DND-41 (cell line): ENCODE results near the gene NFIA.

Experiments
- ATAC-seq: fragments of 200-7000 bp; cut with Tn5 transposase; 3 replicates; pipeline ENCODE4 v1.9.1; 2021; ENCODE audit warnings: low read depth; ENCODE audit not compliant: insufficient read depth
- DNase-seq: peaks from one replicate; pipeline ENCODE4 v3.0.0-alpha.2; 2020
- H2AFZ ChIP-seq: 2 replicates; pipeline ENCODE4 v1.6.0; 2012; ENCODE audit warnings: low read depth, low read length
- H3K27ac ChIP-seq: 2 replicates; pipeline ENCODE4 v1.5.1; 2012; ENCODE audit warnings: low read length, inconsistent platforms
- H3K27me3 ChIP-seq: fragments of 200-600 bp; sonication (generic); 2 replicates; pipeline ENCODE4 v1.6.0; 2012; ENCODE audit warnings: low read length, mild to moderate bottlenecking, inconsistent platforms; ENCODE audit not compliant: insufficient read depth, poor library complexity
- H3K36me3 ChIP-seq: 2 replicates; pipeline ENCODE4 v1.5.1; 2012; ENCODE audit warnings: low read length, inconsistent platforms; ENCODE audit not compliant: insufficient read depth
- H3K4me1 ChIP-seq: 2 replicates; pipeline ENCODE4 v1.5.1; 2012; ENCODE audit warnings: mild to moderate bottlenecking, low read length; ENCODE audit not compliant: insufficient read depth
- H3K4me2 ChIP-seq: 2 replicates; pipeline ENCODE4 v1.6.0; 2012; ENCODE audit warnings: mild to moderate bottlenecking, moderate library complexity, low read length, inconsistent platforms; ENCODE audit not compliant: insufficient read depth
- H3K4me3 ChIP-seq, 2 experiments: fragments of 200-600 bp in 1 of 2; shearing (Covaris generic) in 1 of 2; 2 replicates each; pipeline ENCODE4 v1.5.1; 2012 to 2016; ENCODE audit warnings: inconsistent platforms in 2 of 2, low read length in 2 of 2, mild to moderate bottlenecking in 2 of 2, low read depth in 1 of 2, moderate library complexity in 1 of 2
- H3K79me2 ChIP-seq: 2 replicates; pipeline ENCODE4 v1.6.0; 2012; ENCODE audit warnings: low read length, inconsistent platforms; ENCODE audit not compliant: insufficient read depth
- H3K9ac ChIP-seq: 2 replicates; pipeline ENCODE4 v1.6.0; 2012; ENCODE audit warnings: low read depth, mild to moderate bottlenecking, inconsistent platforms, low read length, moderate library complexity
- H3K9me3 ChIP-seq: 2 replicates; pipeline ENCODE4 v1.5.1; 2012; ENCODE audit warnings: low read length, moderate library complexity, mild to moderate bottlenecking, inconsistent platforms; ENCODE audit not compliant: insufficient read depth, severe bottlenecking
- H4K20me1 ChIP-seq: 2 replicates; pipeline ENCODE4 v1.6.0; 2012; ENCODE audit warnings: low read length; ENCODE audit not compliant: insufficient read depth
- EZH2 ChIP-seq: IDR thresholded peaks from 3 replicates; pipeline ENCODE4 v1.6.1; 2012; ENCODE audit warnings: borderline replicate concordance, low read depth, mild to moderate bottlenecking, moderate library complexity, low read length, inconsistent platforms; ENCODE audit not compliant: severe bottlenecking
- TF ChIP-seq, protein P1 (sequence below): IDR thresholded peaks from 2 replicates; pipeline ENCODE4 v1.5.1; 2012; ENCODE audit warnings: borderline replicate concordance, low read length, moderate library complexity, mild to moderate bottlenecking; ENCODE audit not compliant: poor library complexity, severe bottlenecking; ENCODE audit errors: extremely low read depth

NFIA gene

DNA sequence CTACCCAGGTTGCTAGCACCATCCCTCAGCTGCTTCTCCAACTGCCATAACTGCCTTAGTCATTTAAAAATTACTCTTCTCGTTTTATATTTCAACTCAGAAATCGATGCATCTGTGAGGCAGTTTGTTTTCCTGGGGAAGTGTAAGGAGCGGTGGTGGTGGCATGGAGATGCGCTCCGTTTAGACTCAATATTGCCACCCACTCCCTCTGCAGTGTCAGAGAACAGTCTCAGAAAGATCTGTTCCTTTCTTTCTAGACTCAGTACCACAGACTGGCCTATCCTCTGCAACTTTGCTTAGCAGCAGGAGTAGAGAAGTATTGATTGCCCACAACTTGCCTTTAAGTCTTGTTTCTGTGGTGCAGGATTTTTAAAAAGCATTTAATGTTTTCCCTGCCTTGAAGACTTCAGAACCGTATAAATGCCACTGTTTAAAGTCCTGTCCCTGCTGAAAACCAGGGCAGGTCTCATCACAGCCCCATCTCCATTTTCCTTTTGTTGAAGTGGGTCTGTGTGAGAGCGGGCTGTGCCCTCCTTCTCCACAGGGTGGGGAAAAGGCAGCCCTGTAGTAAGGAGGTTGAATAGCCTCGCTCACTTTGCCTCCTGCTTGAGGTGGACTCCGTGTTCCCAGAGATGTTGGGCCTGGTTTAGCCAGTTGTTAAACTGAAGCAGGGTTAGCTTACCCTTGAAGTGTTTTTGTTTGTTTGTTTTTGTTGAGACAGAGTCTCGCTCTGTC is 105.2 kb downstream of the NFIA start:
- Histone ChIP-seq H3K9ac (no peak overlapping the region), H3K4me3 (no peak overlapping the region), H2AFZ (no peak overlapping the region), H3K9me3 (no peaks in the 10 kb centered on the region), H3K4me1 (no peaks in the 10 kb centered on the region), H4K20me1 (no peaks in the 10 kb centered on the region), H3K79me2 (no peaks in the 10 kb centered on the region), H3K36me3 (no peaks in the 10 kb centered on the region), H3K27me3 (no peaks in the 10 kb centered on the region), H3K4me2 (no peak overlapping the region), H3K27ac (no peak overlapping the region)
- DNase-seq (no peak), ATAC-seq (no peak)
- TF ChIP-seq, protein P1, sequence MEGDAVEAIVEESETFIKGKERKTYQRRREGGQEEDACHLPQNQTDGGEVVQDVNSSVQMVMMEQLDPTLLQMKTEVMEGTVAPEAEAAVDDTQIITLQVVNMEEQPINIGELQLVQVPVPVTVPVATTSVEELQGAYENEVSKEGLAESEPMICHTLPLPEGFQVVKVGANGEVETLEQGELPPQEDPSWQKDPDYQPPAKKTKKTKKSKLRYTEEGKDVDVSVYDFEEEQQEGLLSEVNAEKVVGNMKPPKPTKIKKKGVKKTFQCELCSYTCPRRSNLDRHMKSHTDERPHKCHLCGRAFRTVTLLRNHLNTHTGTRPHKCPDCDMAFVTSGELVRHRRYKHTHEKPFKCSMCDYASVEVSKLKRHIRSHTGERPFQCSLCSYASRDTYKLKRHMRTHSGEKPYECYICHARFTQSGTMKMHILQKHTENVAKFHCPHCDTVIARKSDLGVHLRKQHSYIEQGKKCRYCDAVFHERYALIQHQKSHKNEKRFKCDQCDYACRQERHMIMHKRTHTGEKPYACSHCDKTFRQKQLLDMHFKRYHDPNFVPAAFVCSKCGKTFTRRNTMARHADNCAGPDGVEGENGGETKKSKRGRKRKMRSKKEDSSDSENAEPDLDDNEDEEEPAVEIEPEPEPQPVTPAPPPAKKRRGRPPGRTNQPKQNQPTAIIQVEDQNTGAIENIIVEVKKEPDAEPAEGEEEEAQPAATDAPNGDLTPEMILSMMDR = no peak
- no peak for TF ChIP-seq EZH2

DNA sequence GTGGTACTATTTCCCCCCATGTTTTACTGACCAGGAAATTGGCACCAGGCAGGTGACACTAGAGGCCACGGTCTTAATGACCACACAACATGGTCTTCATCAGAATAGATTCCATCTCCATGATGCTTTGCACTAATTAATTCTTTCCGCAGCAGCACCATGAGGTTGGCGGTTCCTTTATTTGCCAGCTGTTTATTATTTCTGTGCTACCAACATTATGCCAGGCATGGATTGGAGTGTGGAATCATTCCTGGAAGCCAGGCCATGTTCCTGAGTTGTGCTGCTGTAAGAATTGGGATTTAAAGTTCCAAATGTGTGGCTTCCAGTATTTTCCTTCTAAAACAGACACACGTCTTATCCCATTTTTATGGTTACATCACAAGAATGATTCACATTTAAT is 107.8 kb downstream of the NFIA start:
- no peak for DNase-seq
- no peaks in the 10 kb centered on the region for H3K4me1 ChIP-seq
- no peak for ATAC-seq

GRCh38 chr1:61190618-61191432 is 108.5 kb downstream of the NFIA start:
- Histone ChIP-seq H4K20me1 (no peaks in the 10 kb centered on the region), H3K4me1 (no peaks in the 10 kb centered on the region), H3K9ac (no peak overlapping the region), H3K27me3 (no peaks in the 10 kb centered on the region), H3K36me3 (no peaks in the 10 kb centered on the region), H2AFZ (no peak overlapping the region), H3K79me2 (no peaks in the 10 kb centered on the region), H3K4me3 (no peak overlapping the region), H3K4me2 (no peak overlapping the region), H3K27ac (no peak overlapping the region), H3K9me3 (no peaks in the 10 kb centered on the region)
- TF ChIP-seq, protein P1 = no peak
- no peak for TF ChIP-seq EZH2
- ATAC-seq (no peak), DNase-seq (no peak)

More for the DNA sequence above, 107.8 kb downstream of the NFIA start:
- Histone ChIP-seq H3K9ac (no peak overlapping the region), H3K36me3 (no peaks in the 10 kb centered on the region), H3K9me3 (no peaks in the 10 kb centered on the region), H4K20me1 (no peaks in the 10 kb centered on the region), H3K4me3 (no peak overlapping the region), H3K27me3 (no peaks in the 10 kb centered on the region), H3K27ac (no peak overlapping the region), H2AFZ (no peak overlapping the region), H3K79me2 (no peaks in the 10 kb centered on the region), H3K4me2 (no peak overlapping the region)
- no peak for TF ChIP-seq EZH2
- TF ChIP-seq, protein P1 = no peak
